Measurements from ENCODE around the gene PRKG1. TPM values are rescaled to one million over a fixed set of nuclear protein-coding genes. Genes with fewer than 3 reads are reported as not detected.

PRKG1 gene
- total RNA-seq, 1 experiment from 2014 or later, result 16.5 TPM

DNA sequence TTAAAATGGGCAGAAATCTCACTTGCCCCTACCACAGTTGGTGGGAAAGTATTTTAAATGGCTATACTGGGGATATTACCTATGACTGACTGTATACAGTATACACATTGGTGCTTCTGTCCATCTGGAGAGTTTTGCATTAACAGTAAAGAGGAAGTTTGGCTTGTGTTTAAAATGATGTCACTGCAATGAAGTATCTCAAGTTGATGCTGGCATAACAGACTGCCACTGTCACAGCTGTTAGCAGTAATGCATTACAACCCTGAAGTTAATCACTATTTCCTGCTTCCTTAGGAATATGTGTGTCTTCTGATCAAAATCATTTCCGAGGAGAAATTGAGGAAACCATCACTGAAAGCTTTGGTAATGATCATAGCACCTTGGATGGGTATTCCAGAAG lies 1241.7 kb downstream of the PRKG1 start:
- Mint-ChIP-seq H3K4me3 (no peak overlapping the region), H3K9me3 (no peaks in the 10 kb centered on the region), H3K36me3 (no peaks in the 10 kb centered on the region), H3K4me1 (peaks cover 14% of the 10 kb centered on the region), H3K27me3 (ENCODE audit: low read depth) (peaks cover 75% of the 10 kb centered on the region), H3K27ac (no peak overlapping the region)
- DNase-seq (ENCODE audit: low spot score), result no peak
- POLR2A ChIA-PET, result no interaction called here
- ATAC-seq, result no peak
- no peak for TF ChIP-seq SMAD4 (CRISPR knock-in tag; IDR thresholded peaks at IDR 0.05)
- CTCF ChIA-PET, result no interaction called here

DNA sequence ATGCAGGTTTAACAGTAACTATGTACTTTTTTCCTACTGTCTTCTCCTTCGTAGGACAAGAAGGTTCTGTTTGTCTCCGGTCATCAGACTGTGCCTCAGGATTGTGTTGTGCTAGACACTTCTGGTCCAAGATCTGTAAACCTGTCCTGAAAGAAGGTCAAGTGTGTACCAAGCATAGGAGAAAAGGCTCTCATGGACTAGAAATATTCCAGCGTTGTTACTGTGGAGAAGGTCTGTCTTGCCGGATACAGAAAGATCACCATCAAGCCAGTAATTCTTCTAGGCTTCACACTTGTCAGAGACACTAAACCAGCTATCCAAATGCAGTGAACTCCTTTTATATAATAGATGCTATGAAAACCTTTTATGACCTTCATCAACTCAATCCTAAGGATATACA lies 1242.2 kb downstream of the PRKG1 start:
- CTCF ChIA-PET, result no interaction called here
- H3K4me1 Mint-ChIP-seq, result peaks cover 14% of the 10 kb centered on the region
- ATAC-seq, result no peak
- no peak overlapping the region for H3K27ac Mint-ChIP-seq
- H3K27me3 Mint-ChIP-seq (ENCODE audit: low read depth), result peaks cover 70% of the 10 kb centered on the region
- no peak overlapping the region for H3K4me3 Mint-ChIP-seq
- no peaks in the 10 kb centered on the region for H3K9me3 Mint-ChIP-seq
- no peak for DNase-seq (ENCODE audit: low spot score)
- POLR2A ChIA-PET, result no interaction called here
- TF ChIP-seq SMAD3 (CRISPR knock-in tag; IDR thresholded peaks at IDR 0.05; ENCODE audit: borderline replicate concordance) (no peak), KAT7 (CRISPR knock-in tag; IDR thresholded peaks at IDR 0.05; ENCODE audit: borderline replicate concordance) (no peak), TCF7 (CRISPR knock-in tag; IDR thresholded peaks at IDR 0.05; ENCODE audit: low read depth) (no peak), PRRX2 (CRISPR knock-in tag; IDR thresholded peaks at IDR 0.05) (no peak), NR2C2 (CRISPR knock-in tag; IDR thresholded peaks at IDR 0.05) (no peak)
- TF ChIP-seq, protein P1, sequence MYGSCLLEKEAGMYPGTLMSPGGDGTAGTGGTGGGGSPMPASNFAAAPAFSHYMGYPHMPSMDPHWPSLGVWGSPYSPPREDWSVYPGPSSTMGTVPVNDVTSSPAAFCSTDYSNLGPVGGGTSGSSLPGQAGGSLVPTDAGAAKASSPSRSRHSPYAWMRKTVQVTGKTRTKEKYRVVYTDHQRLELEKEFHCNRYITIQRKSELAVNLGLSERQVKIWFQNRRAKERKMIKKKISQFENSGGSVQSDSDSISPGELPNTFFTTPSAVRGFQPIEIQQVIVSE (CRISPR knock-in tag; IDR thresholded peaks at IDR 0.05; ENCODE audit: borderline replicate concordance), result no peak
- TF ChIP-seq, protein P2, sequence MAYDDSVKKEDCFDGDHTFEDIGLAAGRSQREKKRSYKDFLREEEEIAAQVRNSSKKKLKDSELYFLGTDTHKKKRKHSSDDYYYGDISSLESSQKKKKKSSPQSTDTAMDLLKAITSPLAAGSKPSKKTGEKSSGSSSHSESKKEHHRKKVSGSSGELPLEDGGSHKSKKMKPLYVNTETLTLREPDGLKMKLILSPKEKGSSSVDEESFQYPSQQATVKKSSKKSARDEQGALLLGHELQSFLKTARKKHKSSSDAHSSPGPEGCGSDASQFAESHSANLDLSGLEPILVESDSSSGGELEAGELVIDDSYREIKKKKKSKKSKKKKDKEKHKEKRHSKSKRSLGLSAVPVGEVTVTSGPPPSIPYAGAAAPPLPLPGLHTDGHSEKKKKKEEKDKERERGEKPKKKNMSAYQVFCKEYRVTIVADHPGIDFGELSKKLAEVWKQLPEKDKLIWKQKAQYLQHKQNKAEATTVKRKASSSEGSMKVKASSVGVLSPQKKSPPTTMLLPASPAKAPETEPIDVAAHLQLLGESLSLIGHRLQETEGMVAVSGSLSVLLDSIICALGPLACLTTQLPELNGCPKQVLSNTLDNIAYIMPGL (CRISPR knock-in tag; IDR thresholded peaks at IDR 0.05), result no peak
- no peaks in the 10 kb centered on the region for H3K36me3 Mint-ChIP-seq

DNA sequence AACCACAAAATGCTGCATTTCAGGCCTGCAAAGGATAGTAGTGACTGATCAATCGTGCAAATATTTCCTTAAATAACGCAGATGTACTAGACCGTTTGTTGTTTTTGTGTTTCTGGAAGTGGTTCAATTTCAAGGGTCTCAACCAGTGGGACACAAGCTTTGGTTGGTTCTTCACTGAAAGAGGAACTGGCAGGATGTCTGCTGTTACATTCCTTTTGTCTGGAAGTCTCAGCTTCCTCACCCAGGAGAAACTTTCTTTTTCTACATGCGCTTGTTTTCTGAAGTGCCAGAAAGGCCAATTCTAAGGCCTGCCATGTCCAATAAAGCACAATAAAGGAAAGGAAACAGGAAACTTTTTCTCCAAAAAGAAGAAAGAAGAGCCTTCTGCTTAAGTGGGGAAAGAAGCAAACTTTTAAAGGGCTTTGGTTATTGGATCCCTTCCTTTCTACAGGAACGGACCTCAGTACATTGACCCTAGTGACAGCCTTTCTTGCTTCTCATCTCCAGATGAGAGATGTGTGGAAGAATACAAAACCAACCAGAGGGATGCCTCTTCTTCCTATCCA lies 1243.9 kb downstream of the PRKG1 start:
- CTCF ChIA-PET, result interaction anchor here (0.9 to 1.0 kb wide), 2 partner anchors 170 to 171 kb away, joined by 3 to 4 read pairs; no protein-coding TSS in a partner anchor
- Mint-ChIP-seq H3K27me3 (ENCODE audit: low read depth) (peaks cover 54% of the 10 kb centered on the region), H3K36me3 (no peaks in the 10 kb centered on the region), H3K4me1 (peaks cover 10% of the 10 kb centered on the region), H3K4me3 (no peak overlapping the region), H3K27ac (no peak overlapping the region), H3K9me3 (no peaks in the 10 kb centered on the region)
- DNase-seq (ENCODE audit: low spot score) (no peak), ATAC-seq (no peak)
- POLR2A ChIA-PET, result no interaction called here
- TF ChIP-seq ZNF281 (CRISPR knock-in tag; IDR thresholded peaks at IDR 0.05), result no peak
- no peak for TF ChIP-seq ZBTB43 (CRISPR knock-in tag; IDR thresholded peaks at IDR 0.05)
- no peak for TF ChIP-seq KAT7 (CRISPR knock-in tag; IDR thresholded peaks at IDR 0.05; ENCODE audit: borderline replicate concordance)
- TF ChIP-seq ZNF416 (CRISPR knock-in tag; IDR thresholded peaks at IDR 0.05), result no peak
- TF ChIP-seq USF2 (CRISPR knock-in tag; IDR thresholded peaks at IDR 0.05), result no peak
- TF ChIP-seq, protein P3, sequence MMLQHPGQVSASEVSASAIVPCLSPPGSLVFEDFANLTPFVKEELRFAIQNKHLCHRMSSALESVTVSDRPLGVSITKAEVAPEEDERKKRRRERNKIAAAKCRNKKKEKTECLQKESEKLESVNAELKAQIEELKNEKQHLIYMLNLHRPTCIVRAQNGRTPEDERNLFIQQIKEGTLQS (CRISPR knock-in tag; conservative IDR thresholded peaks at IDR 0.05), result no peak
- no peak for TF ChIP-seq AR (CRISPR knock-in tag; IDR thresholded peaks at IDR 0.05)
- no peak for TF ChIP-seq SOX15 (CRISPR knock-in tag; IDR thresholded peaks at IDR 0.05)
- no peak for TF ChIP-seq E2F4 (CRISPR knock-in tag; IDR thresholded peaks at IDR 0.05; ENCODE audit: borderline replicate concordance, low read depth)
- TF ChIP-seq ZNF138 (CRISPR knock-in tag; conservative IDR thresholded peaks at IDR 0.05), result no peak
- no peak for TF ChIP-seq PRRX2 (CRISPR knock-in tag; IDR thresholded peaks at IDR 0.05)
- TF ChIP-seq MAX (CRISPR knock-in tag; IDR thresholded peaks at IDR 0.05), result no peak
- no peak for TF ChIP-seq ZNF396 (CRISPR knock-in tag; IDR thresholded peaks at IDR 0.05; ENCODE audit: borderline replicate concordance)

All from WTC11 (cell line).